ENCODE measurements around the gene CFAP65. TPM values are rescaled to one million over a fixed set of nuclear protein-coding genes. Genes with fewer than 3 reads are reported as not detected.

Gene CFAP65
- total RNA-seq, 1 experiment from 2014 or later, result 0.44 TPM

DNA sequence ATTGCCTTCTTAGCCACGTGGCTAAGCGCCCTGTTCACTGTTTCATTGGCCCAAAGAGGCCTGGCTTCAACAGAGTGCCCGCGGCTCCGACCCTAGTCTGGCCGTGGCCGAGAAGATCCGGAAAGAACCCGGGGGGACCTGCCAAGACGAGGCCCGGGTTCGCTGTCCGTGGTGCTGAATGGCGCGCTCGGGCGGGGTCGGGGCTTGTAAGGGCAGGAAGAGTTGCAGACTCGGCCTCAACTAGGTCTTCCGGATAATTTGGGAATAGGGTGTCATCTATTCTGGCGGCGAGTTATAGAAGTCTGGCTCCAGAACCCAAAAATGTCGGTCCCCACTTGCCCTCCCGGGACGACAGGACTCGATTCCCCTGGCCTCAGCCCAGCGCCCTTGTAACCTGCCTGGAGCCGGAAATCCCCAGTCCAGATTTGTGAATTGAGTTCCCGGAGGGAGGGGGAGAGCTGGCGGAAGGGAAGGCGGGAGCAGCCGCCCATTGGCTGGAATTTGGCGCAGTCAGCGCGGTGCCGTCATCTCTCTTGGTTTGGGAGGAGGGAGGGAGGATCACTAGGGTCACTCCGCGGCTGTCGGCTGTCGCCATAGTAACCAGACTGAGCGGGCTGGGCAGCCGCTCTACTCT, 78.3 kb downstream of the CFAP65 start (continued):
- TF ChIP-seq, protein P1, sequence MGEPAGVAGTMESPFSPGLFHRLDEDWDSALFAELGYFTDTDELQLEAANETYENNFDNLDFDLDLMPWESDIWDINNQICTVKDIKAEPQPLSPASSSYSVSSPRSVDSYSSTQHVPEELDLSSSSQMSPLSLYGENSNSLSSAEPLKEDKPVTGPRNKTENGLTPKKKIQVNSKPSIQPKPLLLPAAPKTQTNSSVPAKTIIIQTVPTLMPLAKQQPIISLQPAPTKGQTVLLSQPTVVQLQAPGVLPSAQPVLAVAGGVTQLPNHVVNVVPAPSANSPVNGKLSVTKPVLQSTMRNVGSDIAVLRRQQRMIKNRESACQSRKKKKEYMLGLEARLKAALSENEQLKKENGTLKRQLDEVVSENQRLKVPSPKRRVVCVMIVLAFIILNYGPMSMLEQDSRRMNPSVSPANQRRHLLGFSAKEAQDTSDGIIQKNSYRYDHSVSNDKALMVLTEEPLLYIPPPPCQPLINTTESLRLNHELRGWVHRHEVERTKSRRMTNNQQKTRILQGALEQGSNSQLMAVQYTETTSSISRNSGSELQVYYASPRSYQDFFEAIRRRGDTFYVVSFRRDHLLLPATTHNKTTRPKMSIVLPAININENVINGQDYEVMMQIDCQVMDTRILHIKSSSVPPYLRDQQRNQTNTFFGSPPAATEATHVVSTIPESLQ (CRISPR knock-in tag; IDR thresholded peaks at IDR 0.05), result no peak
- TF ChIP-seq ZNF138 (CRISPR knock-in tag; conservative IDR thresholded peaks at IDR 0.05) (peak; percentile 73; the same call in 1 of the 2 replicates), SOX15 (CRISPR knock-in tag; IDR thresholded peaks at IDR 0.05) (no peak), MXD4 (CRISPR knock-in tag; IDR thresholded peaks at IDR 0.05; ENCODE audit: borderline replicate concordance) (no peak), PREB (CRISPR knock-in tag; IDR thresholded peaks at IDR 0.05; ENCODE audit: borderline replicate concordance) (peak; percentile 92; the same call in 1 of the 2 replicates), ZNF263 (CRISPR knock-in tag; IDR thresholded peaks at IDR 0.05; ENCODE audit: low read depth) (no peak), TP53 (CRISPR knock-in tag; IDR thresholded peaks at IDR 0.05) (peak; percentile 79; the same call in 1 of the 2 replicates), TCF7 (CRISPR knock-in tag; IDR thresholded peaks at IDR 0.05; ENCODE audit: low read depth) (peak; percentile 89; the same call in 1 of the 2 replicates), PRRX2 (CRISPR knock-in tag; IDR thresholded peaks at IDR 0.05) (no peak), ERG (CRISPR knock-in tag; IDR thresholded peaks at IDR 0.05) (no peak), EMX1 (CRISPR knock-in tag; IDR thresholded peaks at IDR 0.05) (no peak), ZNF232 (CRISPR knock-in tag; IDR thresholded peaks at IDR 0.05) (peak; percentile 92), STAT6 (CRISPR knock-in tag; conservative IDR thresholded peaks at IDR 0.05; ENCODE audit: low read depth) (no peak; the same call in 1 of the 2 replicates), ZNF396 (CRISPR knock-in tag; IDR thresholded peaks at IDR 0.05; ENCODE audit: borderline replicate concordance) (no peak), USF1 (CRISPR knock-in tag; IDR thresholded peaks at IDR 0.05) (peak; percentile 80), MAX (CRISPR knock-in tag; IDR thresholded peaks at IDR 0.05) (peak; percentile 72; the same call in 1 of the 2 replicates)
- TF ChIP-seq, protein P2, sequence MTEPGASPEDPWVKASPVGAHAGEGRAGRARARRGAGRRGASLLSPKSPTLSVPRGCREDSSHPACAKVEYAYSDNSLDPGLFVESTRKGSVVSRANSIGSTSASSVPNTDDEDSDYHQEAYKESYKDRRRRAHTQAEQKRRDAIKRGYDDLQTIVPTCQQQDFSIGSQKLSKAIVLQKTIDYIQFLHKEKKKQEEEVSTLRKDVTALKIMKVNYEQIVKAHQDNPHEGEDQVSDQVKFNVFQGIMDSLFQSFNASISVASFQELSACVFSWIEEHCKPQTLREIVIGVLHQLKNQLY (CRISPR knock-in tag; IDR thresholded peaks at IDR 0.05), result peak; percentile 89; the same call in 1 of the 2 replicates
- TF ChIP-seq, protein P3, sequence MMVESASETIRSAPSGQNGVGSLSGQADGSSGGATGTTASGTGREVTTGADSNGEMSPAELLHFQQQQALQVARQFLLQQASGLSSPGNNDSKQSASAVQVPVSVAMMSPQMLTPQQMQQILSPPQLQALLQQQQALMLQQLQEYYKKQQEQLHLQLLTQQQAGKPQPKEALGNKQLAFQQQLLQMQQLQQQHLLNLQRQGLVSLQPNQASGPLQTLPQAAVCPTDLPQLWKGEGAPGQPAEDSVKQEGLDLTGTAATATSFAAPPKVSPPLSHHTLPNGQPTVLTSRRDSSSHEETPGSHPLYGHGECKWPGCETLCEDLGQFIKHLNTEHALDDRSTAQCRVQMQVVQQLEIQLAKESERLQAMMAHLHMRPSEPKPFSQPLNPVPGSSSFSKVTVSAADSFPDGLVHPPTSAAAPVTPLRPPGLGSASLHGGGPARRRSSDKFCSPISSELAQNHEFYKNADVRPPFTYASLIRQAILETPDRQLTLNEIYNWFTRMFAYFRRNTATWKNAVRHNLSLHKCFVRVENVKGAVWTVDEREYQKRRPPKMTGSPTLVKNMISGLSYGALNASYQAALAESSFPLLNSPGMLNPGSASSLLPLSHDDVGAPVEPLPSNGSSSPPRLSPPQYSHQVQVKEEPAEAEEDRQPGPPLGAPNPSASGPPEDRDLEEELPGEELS (CRISPR knock-in tag; IDR thresholded peaks at IDR 0.05), result peak; percentile 97
- TF ChIP-seq, protein P4, sequence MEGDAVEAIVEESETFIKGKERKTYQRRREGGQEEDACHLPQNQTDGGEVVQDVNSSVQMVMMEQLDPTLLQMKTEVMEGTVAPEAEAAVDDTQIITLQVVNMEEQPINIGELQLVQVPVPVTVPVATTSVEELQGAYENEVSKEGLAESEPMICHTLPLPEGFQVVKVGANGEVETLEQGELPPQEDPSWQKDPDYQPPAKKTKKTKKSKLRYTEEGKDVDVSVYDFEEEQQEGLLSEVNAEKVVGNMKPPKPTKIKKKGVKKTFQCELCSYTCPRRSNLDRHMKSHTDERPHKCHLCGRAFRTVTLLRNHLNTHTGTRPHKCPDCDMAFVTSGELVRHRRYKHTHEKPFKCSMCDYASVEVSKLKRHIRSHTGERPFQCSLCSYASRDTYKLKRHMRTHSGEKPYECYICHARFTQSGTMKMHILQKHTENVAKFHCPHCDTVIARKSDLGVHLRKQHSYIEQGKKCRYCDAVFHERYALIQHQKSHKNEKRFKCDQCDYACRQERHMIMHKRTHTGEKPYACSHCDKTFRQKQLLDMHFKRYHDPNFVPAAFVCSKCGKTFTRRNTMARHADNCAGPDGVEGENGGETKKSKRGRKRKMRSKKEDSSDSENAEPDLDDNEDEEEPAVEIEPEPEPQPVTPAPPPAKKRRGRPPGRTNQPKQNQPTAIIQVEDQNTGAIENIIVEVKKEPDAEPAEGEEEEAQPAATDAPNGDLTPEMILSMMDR (IDR thresholded peaks at IDR 0.05), result no peak
- TF ChIP-seq, protein P5, sequence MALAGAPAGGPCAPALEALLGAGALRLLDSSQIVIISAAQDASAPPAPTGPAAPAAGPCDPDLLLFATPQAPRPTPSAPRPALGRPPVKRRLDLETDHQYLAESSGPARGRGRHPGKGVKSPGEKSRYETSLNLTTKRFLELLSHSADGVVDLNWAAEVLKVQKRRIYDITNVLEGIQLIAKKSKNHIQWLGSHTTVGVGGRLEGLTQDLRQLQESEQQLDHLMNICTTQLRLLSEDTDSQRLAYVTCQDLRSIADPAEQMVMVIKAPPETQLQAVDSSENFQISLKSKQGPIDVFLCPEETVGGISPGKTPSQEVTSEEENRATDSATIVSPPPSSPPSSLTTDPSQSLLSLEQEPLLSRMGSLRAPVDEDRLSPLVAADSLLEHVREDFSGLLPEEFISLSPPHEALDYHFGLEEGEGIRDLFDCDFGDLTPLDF (CRISPR knock-in tag; IDR thresholded peaks at IDR 0.05), result peak; percentile 31; the same call in 1 of the 2 replicates
- TF ChIP-seq, protein P6, sequence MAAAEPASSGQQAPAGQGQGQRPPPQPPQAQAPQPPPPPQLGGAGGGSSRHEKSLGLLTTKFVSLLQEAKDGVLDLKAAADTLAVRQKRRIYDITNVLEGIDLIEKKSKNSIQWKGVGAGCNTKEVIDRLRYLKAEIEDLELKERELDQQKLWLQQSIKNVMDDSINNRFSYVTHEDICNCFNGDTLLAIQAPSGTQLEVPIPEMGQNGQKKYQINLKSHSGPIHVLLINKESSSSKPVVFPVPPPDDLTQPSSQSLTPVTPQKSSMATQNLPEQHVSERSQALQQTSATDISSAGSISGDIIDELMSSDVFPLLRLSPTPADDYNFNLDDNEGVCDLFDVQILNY (CRISPR knock-in tag; IDR thresholded peaks at IDR 0.05), result peak; percentile 87; the same call in 1 of the 2 replicates
